PFSK-1 (cell line): ENCODE measurements around the gene ESM1.

ENCODE experiments used
- FOXP2 ChIP-seq: optimal IDR thresholded peaks from 2 replicates; pipeline ENCODE3; 2011; ENCODE audit warnings: borderline replicate concordance, control low read depth, inconsistent platforms; ENCODE audit not compliant: insufficient read depth; ENCODE audit errors: extremely low read length, extremely low read depth
- POLR2AphosphoS5 ChIP-seq: IDR thresholded peaks from 2 replicates; pipeline ENCODE4 v1.6.1; 2012; ENCODE audit warnings: low read depth, mild to moderate bottlenecking, control low read depth, low read length, moderate library complexity
- SIN3A ChIP-seq: IDR thresholded peaks from 2 replicates; pipeline ENCODE4 v1.6.1; 2012; ENCODE audit warnings: mild to moderate bottlenecking, low read length, moderate library complexity, borderline replicate concordance; ENCODE audit not compliant: insufficient read depth
- TAF1 ChIP-seq: IDR thresholded peaks from 2 replicates; pipeline ENCODE4 v1.6.1; 2012; ENCODE audit warnings: low read length, control low read depth, borderline replicate concordance; ENCODE audit not compliant: insufficient read depth
- TF ChIP-seq, protein P1 (sequence below), 2 experiments: IDR thresholded peaks; 2 replicates each; pipeline versions ENCODE4 v1.6.1 to v1.8.0; 2011 to 2012; ENCODE audit warnings: low read depth in 2 of 2, low read length in 2 of 2, control low read depth in 1 of 2, inconsistent platforms in 1 of 2, mild to moderate bottlenecking in 1 of 2, moderate library complexity in 1 of 2; ENCODE audit not compliant: insufficient read depth in 1 of 2

DNA sequence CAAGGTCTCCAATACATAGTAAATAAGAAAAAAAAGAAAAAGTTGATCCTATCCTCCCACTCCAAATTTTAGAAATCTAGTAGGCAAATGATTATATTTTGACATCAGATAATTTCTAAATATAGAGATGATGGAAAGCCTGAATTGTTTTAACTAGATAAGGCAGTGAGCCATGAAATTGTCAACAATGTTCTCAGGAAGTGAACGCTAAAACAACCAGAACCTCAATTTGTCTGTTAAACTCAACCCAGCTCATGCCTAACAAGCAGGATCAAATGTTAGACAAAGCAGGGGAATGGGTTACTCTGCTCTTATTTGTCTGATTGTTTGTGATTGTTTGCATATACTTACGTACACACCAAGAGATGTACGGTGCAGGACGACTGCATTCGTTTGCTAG, 49.2 kb downstream of the ESM1 start:
- no peak for TF ChIP-seq TAF1
- TF ChIP-seq SIN3A, result no peak
- TF ChIP-seq, protein P1, sequence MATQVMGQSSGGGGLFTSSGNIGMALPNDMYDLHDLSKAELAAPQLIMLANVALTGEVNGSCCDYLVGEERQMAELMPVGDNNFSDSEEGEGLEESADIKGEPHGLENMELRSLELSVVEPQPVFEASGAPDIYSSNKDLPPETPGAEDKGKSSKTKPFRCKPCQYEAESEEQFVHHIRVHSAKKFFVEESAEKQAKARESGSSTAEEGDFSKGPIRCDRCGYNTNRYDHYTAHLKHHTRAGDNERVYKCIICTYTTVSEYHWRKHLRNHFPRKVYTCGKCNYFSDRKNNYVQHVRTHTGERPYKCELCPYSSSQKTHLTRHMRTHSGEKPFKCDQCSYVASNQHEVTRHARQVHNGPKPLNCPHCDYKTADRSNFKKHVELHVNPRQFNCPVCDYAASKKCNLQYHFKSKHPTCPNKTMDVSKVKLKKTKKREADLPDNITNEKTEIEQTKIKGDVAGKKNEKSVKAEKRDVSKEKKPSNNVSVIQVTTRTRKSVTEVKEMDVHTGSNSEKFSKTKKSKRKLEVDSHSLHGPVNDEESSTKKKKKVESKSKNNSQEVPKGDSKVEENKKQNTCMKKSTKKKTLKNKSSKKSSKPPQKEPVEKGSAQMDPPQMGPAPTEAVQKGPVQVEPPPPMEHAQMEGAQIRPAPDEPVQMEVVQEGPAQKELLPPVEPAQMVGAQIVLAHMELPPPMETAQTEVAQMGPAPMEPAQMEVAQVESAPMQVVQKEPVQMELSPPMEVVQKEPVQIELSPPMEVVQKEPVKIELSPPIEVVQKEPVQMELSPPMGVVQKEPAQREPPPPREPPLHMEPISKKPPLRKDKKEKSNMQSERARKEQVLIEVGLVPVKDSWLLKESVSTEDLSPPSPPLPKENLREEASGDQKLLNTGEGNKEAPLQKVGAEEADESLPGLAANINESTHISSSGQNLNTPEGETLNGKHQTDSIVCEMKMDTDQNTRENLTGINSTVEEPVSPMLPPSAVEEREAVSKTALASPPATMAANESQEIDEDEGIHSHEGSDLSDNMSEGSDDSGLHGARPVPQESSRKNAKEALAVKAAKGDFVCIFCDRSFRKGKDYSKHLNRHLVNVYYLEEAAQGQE (IDR thresholded peaks at IDR 0.05; ENCODE audit: insufficient read depth in 1 of 2, low read depth in 2 of 2, low read length in 2 of 2), result no peak
- TF ChIP-seq POLR2AphosphoS5, result no peak
- no peak for TF ChIP-seq FOXP2
